ENCODE results near the gene ANGPTL7.

DNA sequence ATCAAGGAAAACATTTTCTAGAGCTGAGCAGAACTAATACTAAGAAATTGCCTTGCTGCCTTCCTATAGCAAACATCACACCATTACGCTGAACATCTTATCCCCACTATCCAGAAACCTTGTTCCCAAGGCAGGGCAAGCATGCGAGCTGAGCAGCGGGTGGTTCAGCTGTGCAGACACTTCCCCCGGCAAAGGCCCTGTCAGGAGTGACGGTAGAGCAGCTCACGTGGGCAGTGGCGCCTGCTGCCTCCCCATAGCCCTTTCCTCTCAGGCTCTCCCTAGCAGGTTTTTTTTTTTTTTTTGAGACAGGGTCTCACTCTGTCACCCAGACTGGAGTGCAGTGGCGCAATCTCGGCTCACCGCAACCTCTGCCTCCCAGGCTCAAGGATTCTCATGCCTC is 13.7 kb upstream of the ANGPTL7 start:
- TF ChIP-seq, protein P1, sequence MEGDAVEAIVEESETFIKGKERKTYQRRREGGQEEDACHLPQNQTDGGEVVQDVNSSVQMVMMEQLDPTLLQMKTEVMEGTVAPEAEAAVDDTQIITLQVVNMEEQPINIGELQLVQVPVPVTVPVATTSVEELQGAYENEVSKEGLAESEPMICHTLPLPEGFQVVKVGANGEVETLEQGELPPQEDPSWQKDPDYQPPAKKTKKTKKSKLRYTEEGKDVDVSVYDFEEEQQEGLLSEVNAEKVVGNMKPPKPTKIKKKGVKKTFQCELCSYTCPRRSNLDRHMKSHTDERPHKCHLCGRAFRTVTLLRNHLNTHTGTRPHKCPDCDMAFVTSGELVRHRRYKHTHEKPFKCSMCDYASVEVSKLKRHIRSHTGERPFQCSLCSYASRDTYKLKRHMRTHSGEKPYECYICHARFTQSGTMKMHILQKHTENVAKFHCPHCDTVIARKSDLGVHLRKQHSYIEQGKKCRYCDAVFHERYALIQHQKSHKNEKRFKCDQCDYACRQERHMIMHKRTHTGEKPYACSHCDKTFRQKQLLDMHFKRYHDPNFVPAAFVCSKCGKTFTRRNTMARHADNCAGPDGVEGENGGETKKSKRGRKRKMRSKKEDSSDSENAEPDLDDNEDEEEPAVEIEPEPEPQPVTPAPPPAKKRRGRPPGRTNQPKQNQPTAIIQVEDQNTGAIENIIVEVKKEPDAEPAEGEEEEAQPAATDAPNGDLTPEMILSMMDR (IDR thresholded peaks at IDR 0.05): no peak
- TF ChIP-seq POLR2A (IDR thresholded peaks at IDR 0.05): no peak

All from Peyer's patch (tissue), 4 donors.